ENCODE measurements around the gene ADO. TPM values are rescaled to one million over a fixed set of nuclear protein-coding genes. Genes with fewer than 3 reads are reported as not detected.

ADO gene
- total RNA-seq, 2 donors from 2014 or later, result 11.4 to 12.9 TPM

DNA sequence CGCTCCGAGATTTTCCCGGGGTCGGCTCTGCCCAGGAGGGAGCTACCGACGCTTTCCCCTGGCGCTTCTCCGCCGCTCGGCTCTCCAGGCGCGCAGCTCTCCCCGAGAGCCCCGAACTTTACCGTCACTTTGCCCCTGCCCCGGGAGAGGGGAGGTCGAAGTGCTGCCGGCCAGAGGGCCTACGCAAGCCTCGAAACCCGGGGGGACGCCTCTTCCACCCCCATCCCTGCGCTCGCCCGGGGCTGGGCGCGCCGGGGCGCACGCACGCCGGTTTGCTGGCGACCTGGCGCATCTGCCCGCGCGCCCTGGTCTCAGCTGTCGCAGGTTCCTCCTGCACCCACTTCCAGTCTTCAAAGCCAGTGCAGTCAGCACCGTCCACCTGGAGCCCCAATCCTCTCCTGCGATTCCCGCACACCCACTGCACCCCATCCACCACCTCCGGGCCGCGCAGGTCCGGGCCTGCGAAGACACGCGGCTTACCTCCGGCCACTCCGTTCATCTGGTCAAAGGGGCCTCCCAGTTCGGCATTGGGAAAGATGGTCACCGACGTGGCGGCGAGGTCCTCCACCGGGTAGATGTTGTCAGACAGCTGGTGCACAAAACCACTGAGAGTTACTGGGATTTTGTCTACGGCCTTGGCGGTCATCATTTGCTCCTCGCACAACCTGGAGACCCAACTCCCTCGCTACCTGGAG, 11.0 kb downstream of the ADO start:
- DNase-seq (peak in 1 of 2 donors; percentile 35), ATAC-seq (no peak)
- intact Hi-C loops (cut with DNase I, micrococcal nuclease), result loop anchor here in 1 of 2 donors (5.0 to 10.0 kb wide), 2 partner anchors 223 to 339 kb away; no protein-coding TSS in a partner anchor

- intact Hi-C loops (cut with DNase I, micrococcal nuclease), result loop anchor here in 1 of 2 donors (5.0 to 10.0 kb wide), 2 partner anchors 224 to 339 kb away; no protein-coding TSS in a partner anchor
- ATAC-seq (no peak), DNase-seq (no peak)
Observed at GRCh38 chr10:62816076-62816330, 11.5 kb downstream of the ADO start.

- ATAC-seq (peak; percentile 88), DNase-seq (peak; percentile 94 to 95)
- intact Hi-C loops (cut with DNase I, micrococcal nuclease), result loop anchor here in 1 of 2 donors (5.0 to 10.0 kb wide), 2 partner anchors 224 to 338 kb away; no protein-coding TSS in a partner anchor
Observed at GRCh38 chr10:62816331-62817120, 12.0 kb downstream of the ADO start, which contains the start of gene EGR2. EGR2 (minus strand) TSS chr10:62816366; CDS start chr10:62816029, 337 bp downstream.

DNA sequence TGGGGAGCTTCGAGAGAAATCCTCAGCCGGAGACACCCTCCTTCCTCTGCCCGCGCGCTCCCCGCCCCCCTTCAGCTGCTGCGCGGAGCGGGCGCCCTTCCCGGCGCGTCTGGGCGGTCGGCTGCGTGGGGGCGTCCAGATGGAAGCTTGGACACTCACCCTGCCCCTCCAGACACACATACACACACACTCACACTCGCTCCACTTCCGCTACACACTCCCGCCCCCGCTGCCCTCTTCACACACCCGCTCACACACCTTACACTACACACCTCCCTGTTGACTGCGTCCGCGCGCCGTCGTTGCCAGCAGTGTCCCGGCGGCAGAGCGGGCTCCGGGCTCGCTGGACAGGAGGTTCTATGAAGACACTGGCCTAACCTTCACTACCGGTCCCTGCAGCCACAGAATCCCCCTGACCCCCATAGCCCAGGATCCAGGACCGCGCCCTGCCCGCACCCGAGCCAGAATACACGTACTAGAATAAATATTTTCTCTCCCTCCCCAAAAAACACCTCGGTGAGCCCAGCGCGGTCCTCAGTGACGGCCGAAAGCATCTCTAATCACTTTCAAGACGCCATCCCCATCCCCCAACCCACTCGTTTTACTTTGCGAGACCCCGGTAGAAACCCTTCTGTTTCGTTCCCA, 12.7 kb downstream of the ADO start:
- ATAC-seq (peak; percentile 52), DNase-seq (peak; percentile 46 to 63)
- intact Hi-C loops (cut with DNase I, micrococcal nuclease), result loop anchor here in 1 of 2 donors (5.0 to 10.0 kb wide), 2 partner anchors 225 to 338 kb away; no protein-coding TSS in a partner anchor

DNA sequence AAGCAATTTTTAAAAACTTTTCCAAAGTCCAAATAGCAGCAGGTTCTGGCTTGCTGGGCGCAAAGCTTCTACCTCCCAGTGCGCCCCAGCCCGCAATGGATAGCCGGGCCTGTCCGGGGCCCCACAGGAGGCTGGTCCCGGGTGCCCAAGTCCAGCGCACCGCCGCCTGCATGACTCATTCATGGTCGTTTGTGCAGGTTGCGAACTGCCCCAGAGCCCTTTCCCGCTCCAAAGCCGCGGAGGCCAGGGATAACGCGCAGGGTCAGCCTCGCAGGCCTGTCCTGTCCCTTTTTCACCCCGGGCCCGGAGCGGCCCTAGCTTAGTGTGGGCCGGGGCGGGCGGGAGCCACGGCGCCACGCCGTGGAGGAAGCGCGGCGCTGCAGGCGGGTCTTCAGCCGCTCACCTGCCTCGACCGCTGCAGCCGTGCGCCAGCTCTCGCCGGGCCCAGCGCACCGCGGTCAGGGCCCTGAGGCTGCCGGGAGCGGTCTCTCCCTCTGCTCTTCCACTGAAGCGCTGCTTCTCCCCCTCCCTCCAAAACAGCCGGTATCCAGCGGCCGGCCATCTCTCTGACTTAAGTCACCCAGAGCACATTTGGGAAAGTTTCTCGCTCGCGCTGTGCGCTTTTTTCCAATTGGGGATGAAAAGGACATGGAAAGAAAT, 13.4 kb downstream of the ADO start:
- ATAC-seq, result peak; percentile 67
- peak; percentile 56 to 80 for DNase-seq
- intact Hi-C loops (cut with DNase I, micrococcal nuclease), result loop anchor here in 1 of 2 donors (5.0 to 10.0 kb wide), 2 partner anchors 226 to 337 kb away; no protein-coding TSS in a partner anchor

- no peak for ATAC-seq
- intact Hi-C loops (cut with DNase I, micrococcal nuclease), result loop anchor here in 1 of 2 donors (5.0 to 10.0 kb wide), 2 partner anchors 226 to 336 kb away; no protein-coding TSS in a partner anchor
- peak in 1 of 2 donors; percentile 49 for DNase-seq
Observed at GRCh38 chr10:62818426-62819011, 14.0 kb downstream of the ADO start.

DNA sequence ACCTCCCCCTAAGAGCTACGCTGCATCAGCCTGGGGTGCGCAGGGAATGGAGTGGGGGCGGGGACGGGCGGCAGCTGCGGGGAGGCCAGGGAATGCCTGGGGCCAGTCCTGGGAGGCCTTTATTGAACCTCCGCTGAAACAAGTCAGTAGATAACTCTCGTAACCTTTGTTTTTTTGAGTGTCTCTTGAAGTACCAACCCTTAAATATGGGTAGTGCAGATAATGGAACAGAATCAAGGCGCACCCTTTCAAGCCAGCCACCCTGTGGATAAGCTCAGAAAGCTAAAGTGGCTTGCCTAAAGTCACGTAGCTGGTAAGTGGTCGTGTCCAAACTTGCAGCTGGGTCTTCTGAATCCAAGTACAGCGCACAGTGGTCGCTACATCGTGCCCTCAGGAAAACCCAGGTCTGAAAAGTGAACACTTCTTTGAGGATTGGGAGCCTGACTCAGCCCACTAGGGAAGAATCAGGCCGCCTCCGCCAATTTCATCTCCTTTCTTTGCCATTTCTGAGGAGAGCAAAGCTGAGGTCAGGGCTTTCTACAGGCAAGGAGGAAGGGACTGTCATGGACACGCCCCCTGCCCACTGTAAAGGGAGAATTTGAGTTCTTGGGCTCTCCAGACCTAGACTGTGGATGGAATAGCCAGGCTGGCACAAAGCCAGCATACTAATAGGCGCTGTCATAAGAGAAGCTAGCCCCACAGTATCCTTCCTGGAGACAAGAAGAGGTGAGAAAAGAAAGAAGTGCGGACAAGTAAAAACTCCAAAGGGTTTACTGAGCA, 14.8 kb downstream of the ADO start:
- DNase-seq, result peak in 1 of 2 donors; percentile 18
- ATAC-seq, result no peak
- intact Hi-C loops (cut with DNase I, micrococcal nuclease), result loop anchor here in 1 of 2 donors (5.0 to 10.0 kb wide), 2 partner anchors 227 to 335 kb away; no protein-coding TSS in a partner anchor

- no peak for ATAC-seq
- intact Hi-C loops (cut with DNase I, micrococcal nuclease), result no loop called here
- DNase-seq, result no peak
Observed at GRCh38 chr10:62820586-62820985, 16.1 kb downstream of the ADO start.

- intact Hi-C loops (cut with DNase I, micrococcal nuclease), result no loop called here
- no peak for ATAC-seq
- DNase-seq, result no peak
Observed at GRCh38 chr10:62826273-62826672, 21.8 kb downstream of the ADO start.

DNA sequence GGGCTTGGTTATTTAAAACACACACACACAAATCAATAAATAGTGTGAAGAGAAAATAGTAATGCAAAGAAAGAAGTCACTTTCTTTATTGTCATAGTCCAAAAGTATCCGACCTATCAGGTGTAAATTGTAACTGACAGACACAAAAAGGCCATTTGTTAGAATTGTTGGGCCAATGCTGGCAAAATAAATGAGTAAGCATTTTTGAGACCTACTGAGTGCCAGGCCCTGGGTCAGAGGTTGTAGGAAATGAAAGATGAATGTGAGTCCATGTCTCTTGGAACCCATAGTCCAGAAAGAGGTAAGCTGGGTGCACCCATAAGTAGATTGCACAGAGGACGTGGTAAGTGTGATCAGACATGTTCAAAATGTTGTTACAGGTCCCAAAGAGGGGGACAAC, 25.1 kb downstream of the ADO start:
- no peak for ATAC-seq
- no peak for DNase-seq
- intact Hi-C loops (cut with DNase I, micrococcal nuclease), result no loop called here

DNA sequence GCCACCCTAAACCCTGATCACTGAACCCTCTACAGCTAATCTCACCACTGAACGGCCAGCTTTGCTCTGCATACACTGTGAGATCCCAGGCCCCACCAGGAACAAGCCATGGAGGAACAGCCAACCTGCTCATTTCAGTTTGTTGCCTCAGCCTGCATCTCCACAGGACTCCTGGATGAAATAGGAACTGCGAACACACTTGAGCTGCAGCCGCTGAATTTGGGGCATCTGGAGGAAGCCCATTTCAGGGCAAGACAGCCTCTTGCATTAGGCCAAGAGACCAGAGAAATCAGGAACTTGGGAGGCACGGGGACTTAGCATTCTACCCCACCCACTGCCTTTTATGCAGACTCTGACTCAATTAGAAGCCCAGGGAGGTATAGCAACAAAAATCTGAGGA, 26.2 kb downstream of the ADO start:
- intact Hi-C loops (cut with DNase I, micrococcal nuclease), result no loop called here
- ATAC-seq (no peak), DNase-seq (no peak)

GRCh38 chr10:62831346-62831745, 26.8 kb downstream of the ADO start:
- ATAC-seq (no peak), DNase-seq (no peak)
- intact Hi-C loops (cut with DNase I, micrococcal nuclease), result no loop called here

DNA sequence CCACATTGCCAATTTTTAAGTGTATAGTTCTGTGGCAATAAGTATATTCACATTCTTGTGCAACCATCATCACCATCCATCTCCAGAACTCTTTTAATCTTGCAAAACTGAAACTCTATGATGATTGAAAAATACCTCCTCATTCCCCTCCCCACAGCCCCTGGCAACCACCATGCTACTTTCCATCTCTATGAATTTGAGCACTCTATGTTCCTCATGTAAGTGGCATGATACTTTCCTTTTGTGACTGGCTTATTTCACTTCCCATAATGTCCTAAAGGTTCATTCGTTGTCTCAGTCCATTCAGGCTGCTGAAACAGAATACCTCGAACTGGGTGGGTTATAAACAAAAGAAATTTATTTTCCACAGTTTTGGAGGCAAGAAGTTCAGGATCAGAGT, 35.1 kb downstream of the ADO start:
- DNase-seq (no peak), ATAC-seq (no peak)
- intact Hi-C loops (cut with DNase I, micrococcal nuclease), result no loop called here

- intact Hi-C loops (cut with DNase I, micrococcal nuclease), result no loop called here
- no peak for DNase-seq
- no peak for ATAC-seq
Observed at GRCh38 chr10:62842983-62843382, 38.5 kb downstream of the ADO start.

DNA sequence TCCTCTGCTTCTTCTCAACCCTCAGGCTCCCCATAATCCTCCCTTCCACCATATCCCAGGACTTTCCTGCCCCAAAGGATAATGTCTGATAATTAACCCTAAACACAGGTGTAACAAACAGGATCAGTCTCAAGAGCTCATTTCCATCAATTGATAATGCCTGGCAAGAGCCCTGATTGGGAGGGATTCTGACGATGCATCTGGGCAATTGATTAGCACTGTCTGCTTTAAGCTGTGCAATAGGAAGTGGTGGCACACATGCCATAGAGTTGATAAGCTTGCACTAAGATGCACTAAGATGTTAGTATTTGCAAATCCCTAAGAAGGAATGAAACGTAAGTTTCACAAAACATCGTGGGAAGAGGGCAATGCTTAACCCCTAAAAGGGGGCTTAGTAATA, 39.1 kb downstream of the ADO start:
- intact Hi-C loops (cut with DNase I, micrococcal nuclease), result no loop called here
- DNase-seq (no peak), ATAC-seq (no peak)

- intact Hi-C loops (cut with DNase I, micrococcal nuclease), result no loop called here
- ATAC-seq (no peak), DNase-seq (no peak)
Observed at GRCh38 chr10:62844280-62845011, 39.9 kb downstream of the ADO start.

GRCh38 chr10:62847433-62847832, 42.9 kb downstream of the ADO start:
- intact Hi-C loops (cut with DNase I, micrococcal nuclease), result no loop called here
- DNase-seq (no peak), ATAC-seq (no peak)

Data from left colon (tissue), 2 donors.